K562 (cell line): ENCODE results near the gene TAF3. TPM values are rescaled to one million over a fixed set of nuclear protein-coding genes. Genes with fewer than 3 reads are reported as not detected.

Experiments
- CREBBP ChIP-seq: IDR thresholded peaks from one replicate; pipeline ENCODE4 v1.6.1; 2012; ENCODE audit warnings: low read depth, mild to moderate bottlenecking, control low read depth, inconsistent platforms, low read length
- FOSL1 ChIP-seq: fragments of 200-800 bp; sonication (Bioruptor generic); conservative IDR thresholded peaks from 2 replicates; pipeline ENCODE4 v1.6.1; 2016; ENCODE audit warnings: missing genetic modification characterization, missing compliant biosample characterization
- ILF3 ChIP-seq: fragments of 450-650 bp; IDR thresholded peaks from 2 replicates; pipeline ENCODE4 v1.6.1; 2018; ENCODE audit warnings: antibody characterized with exemption, mild to moderate bottlenecking, moderate library complexity, borderline replicate concordance
- MNT ChIP-seq, 2 experiments: fragments of 450-650 bp; conservative IDR thresholded peaks; 2 replicates each; pipeline ENCODE4 v1.6.1; 2017; ENCODE audit warnings: mild to moderate bottlenecking in 2 of 2, moderate library complexity in 2 of 2
- MYBL2 ChIP-seq, 2 experiments: fragments of 450-650 bp in 1 of 2; sonication (generic) in 1 of 2; formaldehyde crosslinking in 1 of 2; IDR thresholded peaks; 2 replicates each; pipeline versions ENCODE4 v1.6.1 to v1.8.1; 2017 to 2022; ENCODE audit warnings: borderline replicate concordance in 1 of 2, inconsistent platforms in 1 of 2, low read depth in 1 of 2, mild to moderate bottlenecking in 1 of 2, missing genetic modification reagents in 1 of 2, moderate library complexity in 1 of 2
- SETDB1 ChIP-seq: IDR thresholded peaks from one replicate; pipeline ENCODE4 v1.6.1; 2012; ENCODE audit warnings: low read length, control low read depth, inconsistent platforms
- TCFL5 ChIP-seq: fragments of 250-450 bp; sonication (Bioruptor Pico); conservative IDR thresholded peaks from 2 replicates; pipeline ENCODE4 v1.6.1; 2021; ENCODE audit warnings: mild to moderate bottlenecking, moderate library complexity, matching md5 sums
- ZNF766 ChIP-seq: fragments of 200-800 bp; sonication (Bioruptor generic); conservative IDR thresholded peaks from 2 replicates; pipeline ENCODE4 v1.6.1; 2016; ENCODE audit warnings: missing genetic modification characterization, missing compliant biosample characterization
- ZSCAN29 ChIP-seq: fragments of 450-650 bp; IDR thresholded peaks from 2 replicates; pipeline ENCODE4 v1.6.1; 2017
- polyA plus RNA-seq, 8 experiments: library from polyadenylated mRNA; depleted of rRNA in 4 of 8; stranded (reverse) in 5 of 8; unstranded in 3 of 8; fragments of >200 nt; fragmentation: Nextera tagmentation in 2 of 8; fragmentation: Illumina TruSeq in 1 of 8; extraction: Ambion mirVana in 2 of 8; extraction: Trizol in 1 of 8; gene quantifications; 2 replicates each; pipeline versions ENCODE4 v1.2.1 to v1.2.3, GENCODE V29; 2011 to 2014; ENCODE audit warnings: inconsistent platforms in 1 of 8, missing spikeins in 1 of 8
- total RNA-seq, 7 experiments: library from RNA; depleted of rRNA in 6 of 7; stranded (reverse); fragments of >200 nt in 6 of 7; fragmentation: Illumina TruSeq in 2 of 7; extraction: Trizol in 2 of 7; gene quantifications; 2 replicates each; pipeline versions ENCODE4 v1.2.1 to v1.2.3, GENCODE V29; 2011 to 2021; ENCODE audit warnings: low replicate concordance in 1 of 7
- TF ChIP-seq, protein P1 (sequence below): fragments of 450-650 bp; formaldehyde crosslinking; IDR thresholded peaks from 2 replicates; pipeline ENCODE4 v1.4.0; 2022; ENCODE audit warnings: missing genetic modification characterization
- TF ChIP-seq, protein P2 (sequence below): fragments of 250-450 bp; sonication (Bioruptor Pico); IDR thresholded peaks from 2 replicates; pipeline ENCODE4 v1.5.0; 2020; ENCODE audit warnings: mild to moderate bottlenecking
- TF ChIP-seq, protein P3 (sequence below): fragments of 450-650 bp; formaldehyde crosslinking; IDR thresholded peaks from 2 replicates; pipeline ENCODE4 v1.4.0; 2020; ENCODE audit warnings: mild to moderate bottlenecking, moderate library complexity

The TAF3 gene
- total and polyA plus RNA-seq, 9 of the 15 experiments (the other 6 are each of a cell fraction or from before 2014, with no cell fraction given), result 1.5 to 9.9 (median 4.1) TPM

- TF ChIP-seq, protein P1, sequence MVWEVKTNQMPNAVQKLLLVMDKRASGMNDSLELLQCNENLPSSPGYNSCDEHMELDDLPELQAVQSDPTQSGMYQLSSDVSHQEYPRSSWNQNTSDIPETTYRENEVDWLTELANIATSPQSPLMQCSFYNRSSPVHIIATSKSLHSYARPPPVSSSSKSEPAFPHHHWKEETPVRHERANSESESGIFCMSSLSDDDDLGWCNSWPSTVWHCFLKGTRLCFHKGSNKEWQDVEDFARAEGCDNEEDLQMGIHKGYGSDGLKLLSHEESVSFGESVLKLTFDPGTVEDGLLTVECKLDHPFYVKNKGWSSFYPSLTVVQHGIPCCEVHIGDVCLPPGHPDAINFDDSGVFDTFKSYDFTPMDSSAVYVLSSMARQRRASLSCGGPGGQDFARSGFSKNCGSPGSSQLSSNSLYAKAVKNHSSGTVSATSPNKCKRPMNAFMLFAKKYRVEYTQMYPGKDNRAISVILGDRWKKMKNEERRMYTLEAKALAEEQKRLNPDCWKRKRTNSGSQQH, result no peak
- TF ChIP-seq, protein P2, sequence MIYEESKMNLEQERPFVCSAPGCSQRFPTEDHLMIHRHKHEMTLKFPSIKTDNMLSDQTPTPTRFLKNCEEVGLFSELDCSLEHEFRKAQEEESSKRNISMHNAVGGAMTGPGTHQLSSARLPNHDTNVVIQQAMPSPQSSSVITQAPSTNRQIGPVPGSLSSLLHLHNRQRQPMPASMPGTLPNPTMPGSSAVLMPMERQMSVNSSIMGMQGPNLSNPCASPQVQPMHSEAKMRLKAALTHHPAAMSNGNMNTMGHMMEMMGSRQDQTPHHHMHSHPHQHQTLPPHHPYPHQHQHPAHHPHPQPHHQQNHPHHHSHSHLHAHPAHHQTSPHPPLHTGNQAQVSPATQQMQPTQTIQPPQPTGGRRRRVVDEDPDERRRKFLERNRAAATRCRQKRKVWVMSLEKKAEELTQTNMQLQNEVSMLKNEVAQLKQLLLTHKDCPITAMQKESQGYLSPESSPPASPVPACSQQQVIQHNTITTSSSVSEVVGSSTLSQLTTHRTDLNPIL (CRISPR knock-in tag), result no peak
- TF ChIP-seq MYBL2 (IDR thresholded peaks at IDR 0.05; ENCODE audit: low read depth) (no peak), MYBL2 (CRISPR knock-in tag; IDR thresholded peaks at IDR 0.05; ENCODE audit: borderline replicate concordance) (no peak), ILF3 (no peak), MNT (conservative IDR thresholded peaks at IDR 0.05) (no peak), FOSL1 (tag) (no peak), TCFL5 (CRISPR knock-in tag) (no peak), CREBBP (no peak), ZNF766 (no peak), SETDB1 (no peak), ZSCAN29 (no peak)
- TF ChIP-seq, protein P3, sequence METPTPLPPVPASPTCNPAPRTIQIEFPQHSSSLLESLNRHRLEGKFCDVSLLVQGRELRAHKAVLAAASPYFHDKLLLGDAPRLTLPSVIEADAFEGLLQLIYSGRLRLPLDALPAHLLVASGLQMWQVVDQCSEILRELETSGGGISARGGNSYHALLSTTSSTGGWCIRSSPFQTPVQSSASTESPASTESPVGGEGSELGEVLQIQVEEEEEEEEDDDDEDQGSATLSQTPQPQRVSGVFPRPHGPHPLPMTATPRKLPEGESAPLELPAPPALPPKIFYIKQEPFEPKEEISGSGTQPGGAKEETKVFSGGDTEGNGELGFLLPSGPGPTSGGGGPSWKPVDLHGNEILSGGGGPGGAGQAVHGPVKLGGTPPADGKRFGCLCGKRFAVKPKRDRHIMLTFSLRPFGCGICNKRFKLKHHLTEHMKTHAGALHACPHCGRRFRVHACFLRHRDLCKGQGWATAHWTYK (CRISPR knock-in tag), result no peak
These were observed 196.3 kb downstream of the TAF3 start (continued) for GRCh38 chr10:8014649-8015048.
